IPS-NIHi11 (cell line): ENCODE results near the gene SEBOX.

Experiments
- DNase-seq: peaks from one replicate; pipeline ENCODE4 v3.0.0; 2012; ENCODE audit warnings: mixed read lengths, low spot score

SEBOX gene

GRCh38 chr17:28392491-28392890, 27.5 kb upstream of the SEBOX start:
- no peak for DNase-seq

- no peak for DNase-seq
Measured at GRCh38 chr17:28391401-28391800, 26.4 kb upstream of the SEBOX start.

- no peak for DNase-seq
Measured at GRCh38 chr17:28390984-28391383, 26.0 kb upstream of the SEBOX start.

GRCh38 chr17:28390563-28390962, 25.6 kb upstream of the SEBOX start:
- no peak for DNase-seq

DNA sequence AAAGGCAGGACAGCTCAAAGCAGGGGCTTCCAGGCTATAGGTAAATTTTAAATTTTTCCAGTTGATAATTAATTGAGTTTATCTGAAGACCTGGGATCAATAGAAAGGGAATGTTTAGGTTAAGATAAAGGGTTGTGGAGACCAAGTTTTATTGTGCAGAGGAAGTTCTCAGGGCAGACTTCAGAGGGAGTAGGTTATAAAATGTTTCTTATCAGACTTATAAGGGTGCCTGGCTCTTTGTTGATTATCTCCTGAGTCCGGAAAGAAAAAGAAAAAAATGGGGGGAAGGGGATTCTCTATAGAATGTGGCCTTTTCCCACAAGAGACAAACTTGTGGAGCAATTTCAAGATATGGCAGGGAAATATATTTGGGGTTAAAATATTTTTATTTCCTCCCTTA, 25.1 kb upstream of the SEBOX start:
- no peak for DNase-seq

- no peak for DNase-seq
Measured at GRCh38 chr17:28388106-28388505, 23.1 kb upstream of the SEBOX start.

- DNase-seq = no peak
Measured at GRCh38 chr17:28386391-28386790, 21.4 kb upstream of the SEBOX start.

DNA sequence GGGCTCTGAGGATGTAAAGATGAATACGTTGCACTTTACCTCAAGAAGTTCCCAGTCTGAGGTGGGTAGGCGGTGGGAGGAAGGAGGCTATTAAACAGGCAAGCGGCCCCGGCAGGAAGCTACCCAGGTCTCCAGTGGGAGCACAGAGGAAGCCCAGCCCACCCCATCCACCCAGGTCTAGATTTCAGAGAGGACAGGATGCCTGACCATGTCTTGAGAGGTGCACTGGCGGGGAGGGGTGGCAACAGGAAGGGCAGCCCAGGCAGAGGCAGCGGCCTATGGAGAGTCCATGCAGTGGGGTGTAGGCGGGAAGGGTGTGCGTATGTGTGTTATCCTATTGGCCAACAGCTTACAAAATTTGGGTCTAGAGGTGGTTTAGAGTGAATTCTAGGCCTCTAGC, 20.4 kb upstream of the SEBOX start:
- no peak for DNase-seq

- DNase-seq = peak; percentile 48
Measured at GRCh38 chr17:28385037-28385400, 20.0 kb upstream of the SEBOX start.

DNA sequence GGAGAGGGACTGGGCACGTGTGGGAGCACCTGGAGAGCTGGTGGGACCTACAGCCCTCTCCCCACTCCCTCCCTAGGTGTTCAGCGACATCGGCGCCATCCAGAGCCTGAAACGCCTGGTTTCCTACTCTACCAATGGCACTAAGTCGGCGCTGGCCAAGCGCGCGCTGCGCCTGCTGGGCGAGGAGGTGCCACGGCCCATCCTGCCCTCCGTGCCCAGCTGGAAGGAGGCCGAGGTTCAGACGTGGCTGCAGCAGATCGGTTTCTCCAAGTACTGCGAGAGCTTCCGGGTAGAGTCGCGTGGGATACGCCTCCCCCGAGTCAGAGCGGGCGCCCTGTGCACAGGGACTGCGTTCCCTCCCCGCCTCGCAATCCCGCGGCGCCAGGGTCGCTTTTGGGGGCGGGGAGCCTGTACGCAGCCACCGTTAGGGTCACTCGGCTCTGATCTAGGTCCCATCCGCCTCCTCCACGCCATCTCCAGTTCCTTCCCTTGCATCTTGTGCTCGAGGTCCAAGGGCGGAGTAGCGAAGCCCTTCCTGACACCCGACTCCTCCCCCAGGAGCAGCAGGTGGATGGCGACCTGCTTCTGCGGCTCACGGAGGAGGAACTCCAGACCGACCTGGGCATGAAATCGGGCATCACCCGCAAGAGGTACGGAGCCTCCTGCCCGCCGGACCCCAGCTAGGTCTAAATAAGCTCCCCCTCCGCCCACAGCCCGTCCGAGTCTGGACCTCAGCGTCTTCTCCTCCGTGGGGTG, 19.5 kb upstream of the SEBOX start:
- peak; percentile 65 for DNase-seq

DNA sequence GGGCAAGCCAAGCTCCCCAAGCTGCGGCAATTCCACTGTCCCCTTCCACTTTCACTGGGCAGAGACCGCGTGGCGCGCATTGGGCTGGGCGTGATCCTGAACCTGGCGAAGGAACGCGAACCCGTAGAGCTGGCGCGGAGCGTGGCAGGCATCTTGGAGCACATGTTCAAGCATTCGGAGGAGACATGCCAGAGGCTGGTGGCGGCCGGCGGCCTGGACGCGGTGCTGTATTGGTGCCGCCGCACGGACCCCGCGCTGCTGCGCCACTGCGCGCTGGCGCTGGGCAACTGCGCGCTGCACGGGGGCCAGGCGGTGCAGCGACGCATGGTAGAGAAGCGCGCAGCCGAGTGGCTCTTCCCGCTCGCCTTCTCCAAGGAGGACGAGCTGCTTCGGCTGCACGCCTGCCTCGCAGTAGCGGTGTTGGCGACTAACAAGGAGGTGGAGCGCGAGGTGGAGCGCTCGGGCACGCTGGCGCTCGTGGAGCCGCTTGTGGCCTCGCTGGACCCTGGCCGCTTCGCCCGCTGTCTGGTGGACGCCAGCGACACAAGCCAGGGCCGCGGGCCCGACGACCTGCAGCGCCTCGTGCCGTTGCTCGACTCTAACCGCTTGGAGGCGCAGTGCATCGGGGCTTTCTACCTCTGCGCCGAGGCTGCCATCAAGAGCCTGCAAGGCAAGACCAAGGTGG, 16.3 kb upstream of the SEBOX start:
- DNase-seq = peak; percentile 74

DNA sequence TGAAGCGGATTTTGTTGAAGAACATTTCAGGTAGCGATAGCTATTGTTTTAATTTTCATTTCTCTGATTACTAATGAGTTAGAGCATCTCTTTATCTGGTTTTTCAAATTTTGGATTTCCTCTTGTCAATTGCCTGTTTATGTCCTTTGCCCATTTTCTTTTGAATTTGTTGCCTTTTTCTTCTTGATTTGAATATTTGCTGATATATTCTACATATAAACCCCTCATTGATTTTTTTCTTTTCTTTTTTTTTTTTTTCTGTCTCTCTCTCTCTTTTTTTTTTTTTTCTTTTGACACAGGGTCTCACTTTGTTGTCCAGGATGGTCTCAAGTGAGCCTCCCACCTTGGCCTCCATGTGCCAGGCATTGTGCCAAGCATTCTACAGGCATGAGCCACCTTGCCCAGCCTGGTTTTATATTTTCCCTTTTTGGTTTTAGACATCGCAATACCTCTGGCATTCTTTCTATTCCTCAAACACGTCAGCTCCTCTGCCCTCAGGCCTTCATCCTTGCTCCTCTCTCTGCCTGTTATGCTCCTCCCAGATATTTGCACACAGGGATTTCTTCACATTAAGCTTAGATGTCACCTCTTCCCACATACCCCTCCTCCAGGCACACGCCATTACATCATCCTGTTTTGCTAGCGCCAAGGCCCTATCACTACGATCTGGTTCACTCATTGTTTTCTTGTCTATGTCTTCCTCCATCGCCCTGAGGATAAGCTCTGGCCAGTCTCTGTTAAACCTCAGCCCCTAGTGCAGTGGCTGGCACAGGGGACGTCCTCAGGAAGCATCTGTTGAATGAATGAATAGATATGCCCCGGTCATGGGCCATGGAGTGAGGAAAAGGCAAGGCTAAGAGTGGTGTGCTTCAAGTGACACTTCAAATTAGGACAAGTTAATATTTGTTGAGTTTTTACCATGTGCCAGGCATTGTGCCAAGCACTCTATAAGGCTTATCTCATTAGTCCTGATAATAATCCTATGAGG, 15.1 kb upstream of the SEBOX start:
- no peak for DNase-seq

DNA sequence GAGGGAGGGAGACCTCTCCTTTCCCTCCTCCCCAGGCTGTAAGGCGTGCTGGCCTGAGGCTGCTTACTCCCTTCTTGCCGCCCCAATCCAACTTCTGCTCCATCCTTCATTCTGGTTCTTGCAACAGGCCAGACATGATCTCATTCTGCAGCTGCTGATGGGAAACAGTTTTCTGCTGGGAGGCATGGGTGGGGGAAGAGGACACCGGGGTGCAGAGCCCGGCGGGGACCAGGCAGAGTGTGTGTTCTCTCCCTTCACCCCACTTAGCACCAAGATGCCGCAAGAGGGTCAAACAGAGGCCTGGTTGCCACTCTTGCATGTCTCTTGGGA, 7.9 kb upstream of the SEBOX start:
- no peak for DNase-seq

GRCh38 chr17:28372203-28372944, 7.4 kb upstream of the SEBOX start:
- DNase-seq = peak; percentile 48

- DNase-seq = peak; percentile 95
Measured at GRCh38 chr17:28371245-28372202, 6.5 kb upstream of the SEBOX start, which contains the start of gene SARM1. Gene SARM1 (plus strand): TSS chr17:28371694. CDS start chr17:28372033, 339 bp downstream.

DNA sequence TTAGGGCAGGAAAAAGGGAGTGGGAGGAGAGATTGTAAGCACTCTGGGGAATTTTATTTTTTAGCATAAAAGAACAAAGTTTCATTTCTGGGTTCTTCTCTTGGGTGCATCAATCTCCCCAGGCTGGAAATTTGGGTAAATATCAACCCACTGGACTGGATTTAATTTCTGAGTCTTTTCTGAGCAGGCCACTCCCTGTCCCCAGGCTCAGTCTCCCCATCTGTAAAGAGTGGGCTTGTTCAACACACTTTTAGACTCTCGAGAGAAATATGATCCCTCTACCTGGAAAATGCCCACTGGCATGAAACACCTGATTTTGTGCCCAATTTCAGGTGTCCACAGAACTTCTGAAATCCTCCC, 5.7 kb upstream of the SEBOX start:
- DNase-seq = no peak

DNA sequence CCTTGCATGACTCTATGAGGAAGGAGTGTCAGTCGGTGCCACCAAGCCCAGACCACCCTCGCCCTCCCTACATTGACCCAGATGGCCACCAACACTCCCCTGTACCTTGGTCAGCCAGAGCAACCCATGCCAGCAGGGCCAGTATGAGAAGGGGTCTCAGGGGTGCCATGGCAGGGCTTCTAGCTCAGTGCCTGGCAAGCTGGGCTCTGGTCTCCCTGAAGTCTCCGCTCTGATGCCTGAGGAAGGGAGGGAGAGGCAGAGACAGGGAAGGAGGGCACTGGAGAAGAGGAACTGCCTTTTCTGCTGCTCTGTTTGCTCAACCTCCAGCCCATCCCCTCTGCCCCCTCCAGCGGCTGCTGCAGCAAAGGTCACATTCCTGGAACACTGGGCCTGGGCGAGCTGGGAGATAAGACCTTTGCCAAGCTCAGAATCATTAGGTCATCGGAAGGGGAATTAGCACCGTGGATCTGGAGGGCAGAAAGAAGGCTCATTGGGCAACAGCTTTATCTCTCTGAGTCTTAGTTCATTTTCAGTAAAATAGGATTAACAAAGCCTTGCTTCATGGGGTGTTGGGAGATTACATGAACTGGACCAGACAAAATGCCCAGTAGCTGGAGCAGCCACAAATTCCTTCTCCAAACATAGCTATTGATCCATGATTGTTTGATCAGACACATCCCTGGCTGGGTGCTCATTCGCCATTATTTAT, 5.2 kb upstream of the SEBOX start, which contains the start of gene VTN:
TSS of gene VTN (minus strand) at position 273 of the 709 bp plus-strand sequence. CDS start at position 169, 104 bp downstream.
- peak; percentile 64 for DNase-seq

- no peak for DNase-seq
Measured at GRCh38 chr17:28369684-28370034, 4.7 kb upstream of the SEBOX start.

- no peak for DNase-seq
Measured at GRCh38 chr17:28368915-28369683, 4.1 kb upstream of the SEBOX start.
